Femur (tissue), 1 donor: ENCODE measurements around the gene PRSS22.

Experiments
- DNase-seq: peaks from one replicate; pipeline ENCODE4 v3.0.0-alpha.2; 2017

The PRSS22 gene

GRCh38 chr16:2879854-2880508, 22.0 kb upstream of the PRSS22 start:
- DNase-seq = no peak

- peak; percentile 85 for DNase-seq
Observed at GRCh38 chr16:2874912-2875362, 17.0 kb upstream of the PRSS22 start.

- no peak for DNase-seq
Observed at GRCh38 chr16:2874032-2874911, 16.3 kb upstream of the PRSS22 start.

GRCh38 chr16:2871926-2872325, 14.0 kb upstream of the PRSS22 start:
- DNase-seq = no peak

- DNase-seq = peak; percentile 96
Observed at GRCh38 chr16:2867987-2868789, 10.2 kb upstream of the PRSS22 start.

- DNase-seq = no peak
Observed at GRCh38 chr16:2867661-2867986, 9.7 kb upstream of the PRSS22 start.

GRCh38 chr16:2866431-2866830, 8.5 kb upstream of the PRSS22 start:
- no peak for DNase-seq

- no peak for DNase-seq
Observed at GRCh38 chr16:2865651-2866050, 7.7 kb upstream of the PRSS22 start.

GRCh38 chr16:2860826-2861567, 3.0 kb upstream of the PRSS22 start:
- no peak for DNase-seq

- no peak for DNase-seq
Observed at GRCh38 chr16:2859686-2860265, 1.8 kb upstream of the PRSS22 start.

GRCh38 chr16:2858245-2859025, 465 bp upstream of the PRSS22 start:
- no peak for DNase-seq

- DNase-seq = no peak
Observed at GRCh38 chr16:2856686-2857450, 1.1 kb downstream of the PRSS22 start.

GRCh38 chr16:2856061-2856670, 1.8 kb downstream of the PRSS22 start:
- no peak for DNase-seq

- DNase-seq = no peak
Observed at GRCh38 chr16:2855536-2855935, 2.4 kb downstream of the PRSS22 start.

GRCh38 chr16:2854700-2855309, 3.2 kb downstream of the PRSS22 start:
- no peak for DNase-seq

- DNase-seq = no peak
Observed at GRCh38 chr16:2853531-2854073, 4.4 kb downstream of the PRSS22 start.

- DNase-seq = no peak
Observed at GRCh38 chr16:2852731-2853507, 5.1 kb downstream of the PRSS22 start.

GRCh38 chr16:2852003-2852730, 5.8 kb downstream of the PRSS22 start:
- no peak for DNase-seq
